ENCODE measurements around the gene TTC17.

DNA sequence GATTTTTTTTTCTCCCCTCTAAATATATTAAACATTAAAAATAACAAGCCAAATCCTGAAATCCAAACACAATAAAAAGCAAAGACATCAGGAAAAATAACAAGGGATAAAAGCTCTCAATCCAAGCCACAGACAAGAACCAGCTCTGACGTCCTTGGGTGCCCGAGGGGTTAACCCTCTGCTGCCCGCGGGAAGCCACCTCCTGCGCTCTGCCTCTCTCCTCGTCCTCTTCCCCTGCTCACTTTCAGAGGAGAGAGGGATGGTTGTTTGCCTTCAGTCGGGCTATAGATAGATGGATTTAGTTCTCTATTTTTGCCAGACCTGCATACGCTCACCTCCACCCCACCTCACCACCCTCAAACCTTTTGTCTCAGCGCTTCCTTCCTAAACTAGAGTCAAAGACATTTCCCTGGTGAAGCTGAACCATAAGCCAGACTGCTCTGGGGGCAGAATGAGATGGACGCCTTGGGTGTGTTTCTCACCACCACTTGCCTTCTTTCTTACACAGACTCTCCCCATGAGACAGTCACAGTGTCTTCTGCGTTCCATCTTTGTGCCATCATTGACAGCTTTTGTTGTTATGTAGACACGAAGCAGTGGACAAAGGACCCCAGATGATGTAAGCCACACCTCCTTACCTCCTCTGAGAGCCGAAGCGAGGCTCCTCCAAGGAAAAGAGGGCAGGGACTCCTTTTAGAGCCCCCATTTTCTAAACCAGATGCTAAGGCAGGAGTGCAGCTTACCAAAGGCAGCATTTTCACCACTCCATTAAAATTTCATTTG is 179.3 kb downstream of the TTC17 start:
- no peak for TF ChIP-seq EZH2phosphoT487 (IDR thresholded peaks at IDR 0.05; ENCODE audit: borderline replicate concordance, low read depth, low read length)
- TF ChIP-seq, protein P1, sequence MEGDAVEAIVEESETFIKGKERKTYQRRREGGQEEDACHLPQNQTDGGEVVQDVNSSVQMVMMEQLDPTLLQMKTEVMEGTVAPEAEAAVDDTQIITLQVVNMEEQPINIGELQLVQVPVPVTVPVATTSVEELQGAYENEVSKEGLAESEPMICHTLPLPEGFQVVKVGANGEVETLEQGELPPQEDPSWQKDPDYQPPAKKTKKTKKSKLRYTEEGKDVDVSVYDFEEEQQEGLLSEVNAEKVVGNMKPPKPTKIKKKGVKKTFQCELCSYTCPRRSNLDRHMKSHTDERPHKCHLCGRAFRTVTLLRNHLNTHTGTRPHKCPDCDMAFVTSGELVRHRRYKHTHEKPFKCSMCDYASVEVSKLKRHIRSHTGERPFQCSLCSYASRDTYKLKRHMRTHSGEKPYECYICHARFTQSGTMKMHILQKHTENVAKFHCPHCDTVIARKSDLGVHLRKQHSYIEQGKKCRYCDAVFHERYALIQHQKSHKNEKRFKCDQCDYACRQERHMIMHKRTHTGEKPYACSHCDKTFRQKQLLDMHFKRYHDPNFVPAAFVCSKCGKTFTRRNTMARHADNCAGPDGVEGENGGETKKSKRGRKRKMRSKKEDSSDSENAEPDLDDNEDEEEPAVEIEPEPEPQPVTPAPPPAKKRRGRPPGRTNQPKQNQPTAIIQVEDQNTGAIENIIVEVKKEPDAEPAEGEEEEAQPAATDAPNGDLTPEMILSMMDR (conservative IDR thresholded peaks at IDR 0.05; ENCODE audit: low read length): no peak

Data from OCI-LY7 (cell line).